HG03558 (cell line): ENCODE results near the gene CDH23.

ENCODE experiments used
- ATAC-seq: cut with Tn5 transposase; IDR thresholded peaks from one replicate; pipeline ENCODE4 v1.9.1; 2021; ENCODE audit warnings: moderate number of reproducible peaks; ENCODE audit not compliant: unreplicated experiment; ENCODE audit errors: extremely low read depth

CDH23 gene

DNA sequence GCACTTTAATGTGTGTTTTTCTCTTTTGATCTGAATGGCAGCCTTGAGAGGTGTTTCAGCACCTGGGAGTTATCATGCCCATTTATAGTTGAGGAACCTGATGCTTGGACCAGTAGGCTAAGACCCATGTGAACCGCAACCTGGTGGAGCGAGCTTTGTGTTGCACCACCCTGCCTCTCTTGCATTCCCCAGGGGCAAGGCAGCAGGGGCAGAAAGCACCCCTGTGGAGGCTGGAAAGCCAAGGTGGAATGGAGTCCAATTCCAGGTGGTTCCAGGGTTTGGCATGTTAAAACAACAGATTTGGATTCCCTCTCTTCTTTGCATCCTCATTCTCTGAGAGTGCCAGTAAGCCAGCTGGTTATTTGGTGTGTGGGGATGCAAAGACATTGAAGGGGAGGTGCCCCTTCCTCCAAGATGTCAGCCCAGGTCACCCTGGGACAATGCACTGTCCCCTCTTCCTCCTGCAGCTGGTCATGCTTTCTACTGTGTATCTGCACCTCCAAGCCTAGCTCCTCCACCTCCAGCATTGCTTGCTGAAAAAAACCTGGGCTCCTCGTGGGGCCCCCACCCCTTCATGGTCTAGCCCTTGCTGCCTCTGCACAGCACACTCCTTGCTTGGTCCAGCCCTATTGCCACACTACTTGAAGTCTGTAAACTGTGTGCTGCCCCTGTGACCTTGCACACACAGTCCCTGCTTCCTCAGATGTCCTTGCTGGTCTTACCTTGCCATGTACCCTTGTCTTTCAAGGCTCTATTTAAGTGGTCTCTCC is 5.6 kb upstream of the CDH23 start:
- no peak for ATAC-seq

DNA sequence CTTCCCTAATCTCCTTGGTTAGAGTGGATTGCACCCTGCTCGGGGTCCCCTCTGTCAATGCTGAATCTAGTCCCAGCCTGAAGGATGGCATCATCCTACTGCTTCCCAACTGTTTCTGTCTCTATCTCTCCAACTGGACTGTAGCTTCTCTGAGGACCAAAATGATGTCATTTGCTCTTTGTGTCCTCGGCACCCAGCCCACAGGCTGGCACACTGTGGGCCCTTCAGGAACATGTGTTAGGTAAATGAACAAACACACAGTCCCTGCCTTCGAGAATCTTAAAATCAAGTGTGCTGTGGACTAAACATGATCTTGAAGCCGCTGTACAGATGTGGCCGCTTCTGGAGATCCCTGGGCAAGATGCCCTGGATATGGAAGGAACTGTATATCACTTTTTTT is 5.0 kb upstream of the CDH23 start:
- no peak for ATAC-seq

DNA sequence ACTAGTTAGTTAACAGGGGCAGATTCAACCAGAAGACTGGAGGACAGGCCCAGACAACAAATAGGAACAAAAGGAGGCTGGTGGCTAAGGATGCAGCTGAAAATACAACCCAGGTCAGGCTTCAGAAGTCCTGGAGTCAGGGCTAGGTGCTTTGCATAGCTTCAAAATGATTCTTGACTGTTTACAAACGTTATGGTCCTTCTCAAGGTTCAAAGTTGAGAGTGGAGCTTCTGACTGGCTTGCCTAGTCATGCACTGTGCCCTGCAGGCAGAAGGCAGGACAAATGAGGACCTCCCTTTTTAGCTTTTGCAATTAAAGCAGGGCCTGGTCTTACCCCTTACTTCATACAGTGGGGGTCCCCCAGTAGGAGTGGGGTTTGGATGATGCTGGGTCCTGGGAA is 4.4 kb upstream of the CDH23 start:
- no peak for ATAC-seq

DNA sequence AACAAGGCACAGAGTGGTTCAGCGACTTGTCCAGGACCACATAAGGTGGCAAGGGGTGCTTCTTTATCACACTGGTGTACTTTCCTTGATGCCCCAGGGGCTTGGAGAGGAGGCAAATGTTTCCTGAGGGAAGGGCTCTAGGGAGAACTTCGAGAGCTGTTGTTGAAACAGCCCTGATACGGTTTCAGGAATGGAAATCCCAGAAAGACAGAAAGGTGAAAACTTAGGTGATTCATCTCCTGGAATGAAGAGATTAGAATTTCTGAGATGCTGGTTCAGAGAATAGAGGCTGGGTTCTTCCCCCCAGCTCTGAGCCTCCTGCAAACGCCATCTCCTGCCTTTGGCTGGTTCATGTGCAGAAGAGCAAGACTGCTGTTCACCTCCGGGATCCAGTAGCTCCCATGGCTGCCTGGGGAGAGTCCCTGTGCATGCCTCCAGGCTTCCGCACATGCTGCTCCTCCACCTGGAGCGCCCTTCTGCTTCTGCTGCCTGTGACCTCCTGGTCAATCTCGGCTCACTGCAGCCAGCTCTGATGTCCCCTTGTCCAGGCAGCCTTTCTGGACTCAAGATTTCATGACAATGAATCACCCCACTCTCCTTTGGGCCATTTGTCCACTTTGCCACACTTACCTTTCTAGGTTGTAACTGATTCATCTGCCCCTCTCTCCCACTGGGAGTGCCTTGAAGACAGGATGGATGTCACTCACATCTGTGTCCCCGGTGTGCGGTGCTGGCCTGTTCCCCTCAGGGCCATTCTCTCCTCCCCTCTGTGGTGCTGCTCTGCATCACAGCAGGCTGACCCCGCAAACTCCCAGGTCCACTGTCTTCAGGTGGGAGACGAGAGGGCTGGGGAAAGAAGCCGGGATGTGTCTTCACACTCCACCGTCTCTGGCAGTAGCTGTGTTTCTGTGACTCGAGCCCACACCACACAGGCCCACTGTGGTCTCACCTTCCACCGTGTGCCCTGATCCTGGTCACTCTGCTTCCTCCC is 3.6 kb upstream of the CDH23 start:
- no peak for ATAC-seq

DNA sequence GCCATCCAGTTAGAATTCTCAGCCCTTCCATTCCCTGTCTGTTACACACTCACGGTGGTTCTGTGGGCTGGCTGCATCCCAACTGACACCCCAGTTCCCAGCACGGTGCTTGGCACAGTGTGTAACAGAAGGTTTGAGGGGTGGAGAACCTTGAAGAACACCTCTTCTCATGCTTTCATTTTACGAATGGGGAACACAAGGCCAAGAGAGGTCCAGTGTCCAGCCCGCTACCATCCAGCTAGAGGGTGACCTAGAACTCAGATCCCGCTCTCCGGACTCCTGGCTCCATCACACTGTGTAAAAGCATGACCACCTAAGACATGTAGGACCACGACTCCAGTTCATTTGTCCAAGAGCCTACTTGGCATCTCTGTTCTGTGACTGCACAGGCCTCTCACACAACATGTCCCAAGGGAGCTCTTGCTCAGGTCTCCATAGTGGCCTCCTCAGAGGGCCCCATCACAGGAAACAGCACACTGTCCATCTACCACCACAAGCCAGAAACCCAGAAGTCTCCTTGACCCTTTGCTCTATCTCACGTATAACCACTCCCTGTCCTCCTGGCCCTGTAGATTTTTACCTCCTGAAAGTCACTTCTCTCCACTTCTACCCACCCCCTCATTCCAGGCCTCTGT is 2.8 kb upstream of the CDH23 start:
- ATAC-seq: no peak

DNA sequence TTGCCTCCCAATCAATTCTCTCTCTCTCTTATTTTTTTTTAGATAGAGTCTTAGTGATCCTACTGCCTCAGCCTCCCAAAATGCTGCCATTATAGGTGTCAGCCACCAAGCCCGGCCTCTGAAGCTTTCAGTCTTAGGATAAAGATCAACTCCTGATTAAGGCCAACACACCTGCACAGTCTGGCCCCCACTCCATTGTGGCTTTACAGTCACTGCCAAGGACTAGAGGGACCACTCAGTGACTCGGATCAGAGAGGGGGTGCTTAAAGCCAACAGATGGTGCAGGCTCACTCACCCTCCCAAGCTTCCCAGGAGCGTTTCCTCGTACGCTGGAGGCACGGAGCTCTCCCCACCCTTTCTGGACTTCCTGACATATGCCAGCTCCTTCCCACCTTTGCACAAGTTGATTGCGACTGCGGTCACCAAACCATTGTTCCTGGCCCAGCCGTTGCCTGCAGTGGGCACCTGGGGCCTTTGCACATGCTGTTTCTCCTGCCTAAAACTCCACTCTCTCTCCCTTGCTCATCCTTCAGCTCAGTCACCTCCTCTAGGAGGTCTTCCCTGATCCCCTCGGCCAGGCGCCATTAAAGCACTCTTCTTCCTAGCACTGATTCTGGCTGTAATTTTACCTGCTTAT is 1.7 kb upstream of the CDH23 start:
- no peak for ATAC-seq

DNA sequence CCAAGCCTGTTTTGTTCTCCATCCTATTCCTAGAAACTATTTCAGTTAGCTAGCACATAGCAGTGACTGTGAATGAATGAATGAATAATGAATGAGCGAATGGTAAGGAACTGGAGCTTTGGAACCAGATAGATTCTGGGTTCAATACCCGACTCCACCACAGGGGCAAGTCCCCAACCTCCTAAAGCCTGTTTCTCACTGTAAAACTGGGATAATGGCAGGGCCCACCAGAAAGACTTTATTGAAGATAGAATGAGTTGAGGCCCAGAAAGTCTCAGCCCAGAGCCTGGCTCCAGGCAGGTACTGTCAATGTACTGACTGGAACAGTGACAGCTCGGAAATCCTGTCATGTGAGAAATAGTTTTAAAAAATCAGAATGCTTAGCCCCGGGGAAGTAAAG is 1.1 kb upstream of the CDH23 start:
- no peak for ATAC-seq

DNA sequence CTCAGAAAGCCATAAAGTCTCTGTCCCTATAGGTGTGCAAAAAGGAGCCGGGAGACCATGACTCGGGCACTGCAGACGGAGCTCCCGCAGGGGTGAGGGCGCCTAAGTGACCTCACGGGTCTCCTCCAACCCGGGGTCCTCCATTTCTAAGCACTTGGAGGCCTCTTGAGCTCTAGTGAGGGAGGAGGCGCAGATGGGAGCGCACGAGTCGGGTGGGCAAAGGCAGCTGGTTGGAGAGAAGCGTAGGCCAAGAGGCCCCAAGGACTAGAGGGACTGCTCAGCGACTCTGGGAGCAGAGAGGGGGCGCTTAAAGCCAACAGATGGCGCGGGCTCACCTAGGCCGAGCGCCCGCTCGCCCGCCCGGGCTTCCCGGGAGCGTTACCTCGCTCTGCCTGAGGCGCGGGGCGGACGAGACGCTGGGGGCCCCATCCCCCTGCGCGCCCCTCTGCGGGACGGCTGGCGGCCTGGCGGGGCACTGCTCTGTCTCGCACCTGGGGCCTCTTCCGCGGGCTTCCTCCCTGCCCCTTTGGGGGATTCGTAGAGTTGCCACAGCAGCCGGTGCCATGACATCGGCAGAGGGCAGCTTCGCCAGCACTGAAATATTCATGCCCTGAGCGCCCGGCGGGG is 523 bp upstream of the CDH23 start:
- no peak for ATAC-seq

DNA sequence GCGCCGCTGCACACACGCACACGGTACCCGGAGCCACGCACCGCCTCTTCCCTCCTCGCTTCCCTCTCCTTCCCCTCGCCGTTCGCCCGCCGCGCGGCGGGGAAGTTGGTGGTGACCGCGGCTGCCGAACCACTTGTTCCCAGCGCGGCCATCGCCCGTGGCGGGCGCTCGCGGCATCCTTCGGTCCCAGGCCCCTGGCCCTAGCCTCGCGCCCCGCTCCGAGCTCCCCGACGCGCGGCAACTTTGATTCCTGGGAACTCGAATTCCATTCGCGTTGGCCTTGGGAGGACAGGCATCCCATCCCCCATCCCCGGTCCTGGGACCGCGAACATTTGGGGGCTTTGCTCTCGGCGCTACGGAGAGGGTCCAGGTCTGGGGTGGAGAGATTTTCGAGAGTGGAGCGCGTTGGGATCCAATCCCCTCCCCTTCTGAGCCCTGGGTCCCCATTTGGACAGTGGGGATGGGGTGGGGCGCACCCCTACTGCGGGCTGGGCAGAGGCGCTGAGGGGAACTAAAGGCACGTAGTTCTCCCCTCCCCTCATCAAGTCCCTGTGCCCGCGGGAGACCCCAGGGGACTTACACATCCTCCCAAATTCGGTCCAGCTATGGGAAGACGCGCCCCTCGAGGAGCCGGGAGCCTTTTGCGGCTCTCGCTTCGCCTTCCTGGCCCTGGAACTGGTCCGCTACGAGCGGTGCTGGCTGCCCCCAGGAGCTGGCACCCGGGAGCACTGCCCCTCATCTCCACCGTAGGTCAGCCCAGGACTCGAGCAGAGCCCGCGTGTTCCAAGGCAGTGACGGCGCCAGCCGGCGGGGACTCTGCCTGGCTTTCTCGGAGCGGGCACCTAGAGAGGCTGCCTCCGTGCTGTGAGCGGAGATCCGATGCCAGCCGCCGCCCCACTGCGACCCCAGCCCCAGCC is 834 bp downstream of the CDH23 start:
- no peak for ATAC-seq

DNA sequence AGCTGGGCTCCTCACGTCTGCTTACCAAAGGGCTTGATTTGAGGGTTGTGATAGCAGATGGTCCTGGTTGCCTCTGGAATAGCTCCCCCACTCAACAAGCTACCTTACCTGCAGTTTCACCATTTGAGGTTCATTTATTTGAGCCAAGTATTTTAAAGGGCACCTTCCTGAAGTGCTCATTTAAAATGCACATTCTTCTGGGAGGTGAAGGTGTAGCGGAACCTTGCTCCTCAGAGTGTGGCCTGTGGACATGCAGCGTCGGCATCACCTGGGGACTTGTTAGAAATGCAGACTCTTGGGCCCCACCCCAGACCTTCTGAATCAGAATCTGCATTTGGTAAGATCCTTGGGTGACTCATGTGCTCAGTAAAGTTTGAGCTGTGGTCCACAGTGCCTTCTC is 2.3 kb downstream of the CDH23 start:
- ATAC-seq: no peak

DNA sequence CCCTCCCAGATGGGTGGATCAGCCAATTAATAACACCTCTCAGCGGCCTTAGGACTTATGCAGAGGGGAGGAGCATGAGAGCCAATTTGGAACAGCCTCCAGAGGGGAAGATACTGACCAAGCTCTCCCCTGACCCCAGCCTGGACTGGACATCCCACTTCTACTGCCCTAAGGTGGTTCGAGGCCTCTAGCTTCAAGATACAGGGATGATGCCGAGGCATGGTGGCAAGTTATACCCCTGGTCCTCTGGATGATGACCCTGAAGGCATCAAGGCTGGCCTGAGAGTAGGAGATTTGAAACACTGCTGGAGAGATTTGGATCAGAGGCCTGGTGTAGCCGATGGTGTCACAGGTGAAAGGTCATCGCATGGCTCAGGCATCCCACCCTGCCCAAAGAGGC is 3.2 kb downstream of the CDH23 start:
- ATAC-seq: no peak

DNA sequence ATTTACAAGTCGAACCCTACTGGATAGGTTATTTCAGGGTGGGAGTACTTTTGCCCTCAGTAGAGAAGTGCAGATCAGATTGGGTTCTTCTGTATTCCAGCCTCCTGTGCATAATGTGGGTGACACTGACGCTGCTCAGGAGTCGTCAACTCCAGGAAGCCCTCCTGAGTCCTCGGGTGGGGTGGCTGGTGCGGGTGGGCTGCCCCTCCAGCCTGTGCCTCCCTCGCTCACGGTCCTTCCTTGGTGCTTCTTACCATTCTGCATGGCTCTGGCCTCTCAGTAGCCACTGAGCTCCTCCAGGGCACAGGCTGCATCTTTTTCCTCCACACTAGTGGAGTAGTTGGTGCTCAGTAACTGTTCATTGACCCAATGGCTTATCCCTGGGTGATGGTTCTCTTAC is 4.3 kb downstream of the CDH23 start:
- ATAC-seq: no peak

DNA sequence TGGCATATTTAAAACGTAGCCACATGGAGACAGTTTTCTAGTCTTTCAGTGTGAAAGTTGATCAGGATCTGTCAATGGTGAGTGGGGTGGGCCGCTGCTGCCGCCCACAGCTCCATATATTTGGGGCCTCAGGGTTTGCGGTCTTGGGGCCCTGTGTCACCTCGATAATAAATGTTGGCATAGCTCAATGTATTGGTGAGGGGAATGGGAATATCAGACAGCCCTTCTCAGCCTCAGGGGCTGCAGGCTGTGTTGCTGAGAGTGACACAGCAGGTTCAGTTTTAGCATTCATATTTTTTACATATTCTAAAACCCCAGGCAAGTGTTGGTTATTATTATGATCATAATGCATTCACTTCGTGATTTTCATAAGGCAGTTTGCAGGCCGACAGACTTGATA is 5.3 kb downstream of the CDH23 start:
- no peak for ATAC-seq

DNA sequence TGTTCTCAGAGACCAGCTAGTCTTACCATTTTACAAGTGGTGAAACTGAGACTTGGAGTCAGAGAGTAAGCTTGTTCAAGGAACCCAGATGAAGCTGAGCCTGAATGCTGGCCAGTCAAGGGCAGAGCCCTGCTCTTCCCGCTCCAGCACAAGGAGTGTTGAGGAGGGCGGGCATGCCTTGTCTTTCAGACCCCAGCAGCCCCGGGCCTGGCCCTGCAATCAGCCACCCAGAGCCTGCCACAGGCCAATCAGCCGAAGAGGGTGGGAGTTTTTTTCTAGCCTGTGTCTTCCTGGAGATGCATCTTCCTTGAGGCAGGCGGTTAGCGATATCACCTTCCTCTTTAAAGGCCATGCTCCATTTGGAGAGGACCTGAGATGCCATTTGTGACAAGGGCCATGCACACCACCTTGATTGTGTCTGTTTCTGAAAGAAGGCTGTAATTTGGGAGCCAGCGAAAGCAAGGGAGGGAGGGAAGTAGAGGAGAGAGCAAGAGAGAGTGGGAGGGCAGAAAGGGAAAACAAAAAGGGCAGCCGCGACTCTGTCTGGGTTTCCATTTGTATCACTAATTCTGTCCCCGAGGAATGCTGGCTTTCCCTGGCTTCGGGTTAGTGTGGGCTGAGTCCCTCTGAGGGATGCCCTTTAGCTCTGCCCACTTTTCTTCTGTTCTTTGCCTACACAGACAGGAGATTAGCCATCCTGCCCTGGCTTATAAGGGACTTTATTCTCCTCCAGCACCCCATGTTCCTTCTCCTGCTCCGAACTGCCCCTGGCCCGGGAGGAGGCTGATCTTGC is 8.0 kb downstream of the CDH23 start:
- ATAC-seq: no peak

DNA sequence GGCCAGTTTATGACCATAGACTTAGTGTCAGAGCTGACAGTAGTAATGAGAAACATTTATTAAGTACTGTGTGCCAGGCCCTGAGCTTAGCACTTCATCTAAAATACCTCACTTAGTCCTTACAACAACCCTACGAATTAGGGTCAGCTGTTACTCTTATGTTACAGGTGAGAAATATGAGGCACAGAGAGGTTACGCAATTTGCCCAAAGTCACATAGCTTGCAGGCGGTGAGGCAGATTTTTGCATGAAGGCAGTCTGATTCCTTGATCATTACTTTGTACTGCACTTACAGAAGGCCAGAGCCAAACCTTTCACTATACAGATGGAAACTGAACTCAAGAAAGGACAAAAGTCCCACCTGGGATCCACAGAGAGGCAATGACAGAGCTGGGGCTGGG is 10.2 kb downstream of the CDH23 start:
- no peak for ATAC-seq

DNA sequence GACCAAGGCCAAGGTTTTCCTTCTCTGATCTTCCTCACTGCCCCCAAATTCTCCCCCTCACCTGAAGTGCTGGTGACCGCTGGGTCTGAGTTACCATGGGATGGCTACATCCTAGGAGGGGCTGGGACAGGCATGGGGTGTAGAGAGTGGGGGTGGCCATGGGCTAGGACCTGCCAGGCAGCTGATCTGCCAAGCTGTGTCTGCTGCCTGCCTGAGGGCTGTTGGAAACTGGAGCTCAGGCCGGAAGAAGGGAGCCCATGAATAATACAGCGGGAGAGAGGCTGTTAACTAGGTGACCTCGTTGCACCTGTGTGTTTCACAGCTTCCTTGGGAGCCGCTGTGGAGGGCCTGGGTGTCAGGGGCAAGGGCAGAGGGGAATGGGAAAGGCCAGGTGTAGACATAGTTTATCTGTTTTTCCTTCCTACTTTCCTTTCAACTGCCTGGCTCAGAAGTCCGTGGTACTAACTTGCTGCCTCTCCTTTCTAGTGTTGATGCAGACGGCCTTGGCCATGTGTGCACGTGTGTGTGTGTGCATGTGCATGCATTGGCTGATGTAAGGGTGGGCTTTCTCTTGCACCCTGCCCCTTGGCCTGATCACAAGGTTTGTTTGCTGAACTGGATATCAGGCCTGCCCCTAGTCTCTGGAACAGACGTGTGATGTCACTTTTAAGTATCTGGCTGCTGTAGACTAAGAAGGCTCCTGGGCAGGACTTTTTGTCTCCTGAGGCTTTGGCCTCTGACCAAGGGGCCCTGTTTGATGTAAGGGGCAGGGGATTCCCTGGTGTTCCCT is 11.9 kb downstream of the CDH23 start:
- ATAC-seq: no peak

DNA sequence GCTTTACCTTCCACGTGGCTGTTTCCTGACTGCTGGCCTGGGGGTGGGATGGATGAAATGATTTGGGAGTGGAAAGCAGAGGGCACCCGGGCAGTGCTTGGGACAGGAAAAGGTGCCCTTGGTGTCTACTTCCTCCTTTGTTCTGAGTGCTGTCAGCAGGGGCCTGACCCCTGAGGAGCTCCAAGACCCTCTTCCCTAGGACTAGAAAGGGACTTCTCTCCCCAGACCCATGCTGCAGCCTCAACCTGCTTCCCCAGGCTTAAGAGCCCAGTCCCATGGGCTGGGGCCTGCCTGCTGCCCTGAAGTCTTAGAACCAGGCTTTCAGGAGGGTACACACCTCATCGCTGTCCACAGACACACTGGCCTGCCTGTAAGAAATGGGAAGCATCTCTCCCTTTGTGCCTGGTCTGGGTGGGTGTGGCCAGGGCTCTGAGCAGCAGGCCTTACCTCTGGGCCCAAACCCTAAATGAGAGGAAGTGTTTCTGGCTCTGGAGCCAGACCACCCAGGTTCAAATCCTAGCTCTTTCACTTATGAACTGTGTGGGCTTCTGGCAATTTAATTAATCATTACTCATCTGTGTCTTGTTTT is 12.9 kb downstream of the CDH23 start:
- ATAC-seq: no peak
